Testis (tissue), 2 donors: ENCODE results near the gene PRR23E.

Experiments used
- CTCF ChIP-seq, 3 experiments: fragments of 450-650 bp in 2 of 3; fragments of 200-600 bp in 1 of 3; sonication (generic) in 1 of 3; IDR thresholded peaks; one replicate each; pipeline ENCODE4 v1.5.1; 2016 to 2019; ENCODE audit warnings: antibody characterized with exemption in 3 of 3, mild to moderate bottlenecking in 2 of 3, moderate library complexity in 1 of 3
- POLR2A ChIP-seq: fragments of 450-650 bp; IDR thresholded peaks from one replicate; pipeline ENCODE4 v1.6.1; 2017; ENCODE audit warnings: antibody characterized with exemption, mild to moderate bottlenecking, moderate library complexity

GRCh38 chr3:127216415-127217261 is 23.7 kb downstream of the PRR23E start:
- TF ChIP-seq CTCF (IDR thresholded peaks at IDR 0.05) (no peak), POLR2A (no peak)
